Small intestine (tissue), 7 donors: ENCODE data around the gene HTR3B. TPM values are rescaled to one million over a fixed set of nuclear protein-coding genes. Genes with fewer than 3 reads are reported as not detected.

Experiments
- DNase-seq, 2 donors: peaks; one replicate each; pipeline versions ENCODE4 v3.0.0 to v3.0.0-alpha.2; 2013
- FAIRE-seq: peaks from 2 replicates; lab custom pipeline; 2012; peaks lifted over from hg19 to GRCh38; lab: Jason Lieb, UNC
- H3K27ac ChIP-seq, 3 donors: one replicate each; pipeline ENCODE4 v1.5.1; 2013; ENCODE audit warnings: low read length in 2 of 3, mild to moderate bottlenecking in 2 of 3, control low read depth in 1 of 3, inconsistent platforms in 1 of 3, low read depth in 1 of 3, moderate library complexity in 1 of 3
- H3K27me3 ChIP-seq, 3 donors: one replicate each; pipeline ENCODE4 v1.6.1; 2013; ENCODE audit warnings: low read length in 3 of 3, inconsistent platforms in 1 of 3; ENCODE audit not compliant: control insufficient read depth in 3 of 3, insufficient read depth in 3 of 3
- H3K36me3 ChIP-seq, 3 donors: one replicate each; pipeline ENCODE4 v1.6.1; 2013; ENCODE audit warnings: low read length in 3 of 3, inconsistent platforms in 1 of 3, low read depth in 1 of 3, mild to moderate bottlenecking in 1 of 3, moderate library complexity in 1 of 3; ENCODE audit not compliant: control insufficient read depth in 3 of 3, insufficient read depth in 2 of 3
- H3K4me1 ChIP-seq, 3 donors: one replicate each; pipeline ENCODE4 v1.6.1; 2013; ENCODE audit warnings: low read length in 2 of 3, inconsistent platforms in 1 of 3, low read depth in 1 of 3, mild to moderate bottlenecking in 1 of 3, moderate library complexity in 1 of 3; ENCODE audit not compliant: control insufficient read depth in 3 of 3, insufficient read depth in 2 of 3
- H3K4me3 ChIP-seq, 3 donors: one replicate each; pipeline ENCODE4 v1.5.1; 2013; ENCODE audit warnings: low read length in 3 of 3, control low read depth in 1 of 3, inconsistent platforms in 1 of 3, low read depth in 1 of 3, mild to moderate bottlenecking in 1 of 3, moderate library complexity in 1 of 3
- H3K9me3 ChIP-seq, 2 donors: one replicate each; pipeline ENCODE4 v1.6.1; 2013; ENCODE audit warnings: low read depth in 1 of 2, low read length in 1 of 2; ENCODE audit not compliant: control insufficient read depth in 2 of 2, insufficient read depth in 1 of 2
- WGBS, 3 donors: extraction: QIAGEN DNeasy Blood & Tissue Kit; methylation state at CpG; one replicate each; pipeline ENCODE4 v1.1.7; 2013; 5-methylcytosine and 5-hydroxymethylcytosine counted together
- polyA plus RNA-seq, 4 donors: library from polyadenylated mRNA; stranded (reverse) in 3 of 4; unstranded in 1 of 4; fragments of 200-250 nt in 3 of 4; fragments of 120-200 nt in 1 of 4; gene quantifications; one replicate each; pipeline versions ENCODE4 v1.2.1 to v1.2.3, GENCODE V29; 2013
- donor health status: healthy with polysubstance abuse.
- donor health status: control.
- donor health status: control.
- donor health status: Bipolar disorder and iron deficiency.
- donor health status: healthy.

Gene HTR3B
- polyA plus RNA-seq, 4 donors, result 0.39 TPM; not detected in 3

DNA sequence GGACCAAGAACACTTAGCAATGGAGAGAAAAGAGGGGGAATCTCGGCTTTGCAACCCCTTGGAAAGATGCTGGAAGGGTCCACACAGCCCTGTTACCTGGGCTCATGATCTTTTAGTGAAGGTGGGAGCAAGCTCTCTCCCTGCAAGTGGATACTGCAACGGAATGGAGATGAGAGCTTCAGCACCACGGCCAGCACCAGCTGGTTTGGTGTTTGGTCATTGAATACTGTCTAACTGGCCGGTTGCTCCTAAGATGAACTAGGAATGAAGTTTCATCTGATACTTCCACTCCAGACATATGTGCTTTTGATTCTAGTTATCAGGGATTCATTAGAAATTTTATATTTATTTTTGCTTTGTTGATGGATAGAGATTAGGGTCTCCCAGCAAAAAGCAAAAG, 86.6 kb downstream of the HTR3B start:
- H3K27ac ChIP-seq, result no peak overlapping the region
- DNase-seq (peak in 1 of 2 donors; percentile 59), FAIRE-seq (no peak)
- WGBS, 3 donors, result 10 to 13% (median 13%) methylated on average over 4 of the region's 4 CpGs
- peaks cover 0 to 15% (median 0%) of the 10 kb centered on the region in 3 donors for H3K27me3 ChIP-seq
- no peak overlapping the region for H3K4me3 ChIP-seq
- H3K9me3 ChIP-seq, result no peaks in the 10 kb centered on the region
- H3K36me3 ChIP-seq, result no peaks in the 10 kb centered on the region
- H3K4me1 ChIP-seq, result no peaks in the 10 kb centered on the region

DNA sequence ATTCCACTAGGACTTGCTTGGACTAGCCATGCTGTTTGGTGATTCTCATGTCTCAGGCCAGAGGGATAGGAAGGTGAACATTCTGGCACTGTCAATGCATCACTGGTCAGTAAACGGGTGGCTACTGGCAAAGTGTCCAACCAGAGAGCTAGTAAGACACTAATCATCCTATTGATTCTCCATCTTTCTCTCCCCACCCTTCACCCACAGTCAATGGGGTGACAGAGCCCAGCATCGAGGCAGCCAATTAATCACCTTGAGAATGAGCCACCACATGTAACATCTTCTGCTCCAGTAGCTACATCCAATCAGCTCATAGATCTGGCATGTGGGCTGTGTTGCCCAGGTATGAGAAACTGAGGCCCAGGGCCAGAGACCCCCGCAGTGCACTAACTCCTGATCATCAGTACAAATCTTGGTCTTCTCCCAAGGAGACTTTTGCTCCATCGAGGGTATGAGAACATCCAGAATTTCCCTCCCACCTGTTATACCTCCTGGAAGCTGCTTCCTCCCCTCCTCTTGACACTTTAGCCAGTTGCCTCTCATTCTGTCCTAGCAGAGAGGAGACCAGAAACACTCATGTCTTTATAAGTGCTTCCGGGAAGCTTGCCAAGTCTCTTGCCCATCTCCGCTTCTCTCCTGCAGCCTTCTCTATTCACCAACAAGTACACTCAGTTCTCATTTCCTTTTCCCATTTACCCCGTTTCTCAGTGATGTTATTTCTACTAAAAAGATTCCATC, 87.3 kb downstream of the HTR3B start:
- Histone ChIP-seq H3K27ac (no peak overlapping the region), H3K9me3 (no peaks in the 10 kb centered on the region), H3K4me1 (no peaks in the 10 kb centered on the region), H3K4me3 (no peak overlapping the region), H3K27me3 (peaks cover 0 to 11% (median 0%) of the 10 kb centered on the region in 3 donors), H3K36me3 (no peaks in the 10 kb centered on the region)
- FAIRE-seq (no peak), DNase-seq (no peak)
- 59 to 62% (median 59%) methylated on average over 7 of the region's 7 CpGs for WGBS, 3 donors

DNA sequence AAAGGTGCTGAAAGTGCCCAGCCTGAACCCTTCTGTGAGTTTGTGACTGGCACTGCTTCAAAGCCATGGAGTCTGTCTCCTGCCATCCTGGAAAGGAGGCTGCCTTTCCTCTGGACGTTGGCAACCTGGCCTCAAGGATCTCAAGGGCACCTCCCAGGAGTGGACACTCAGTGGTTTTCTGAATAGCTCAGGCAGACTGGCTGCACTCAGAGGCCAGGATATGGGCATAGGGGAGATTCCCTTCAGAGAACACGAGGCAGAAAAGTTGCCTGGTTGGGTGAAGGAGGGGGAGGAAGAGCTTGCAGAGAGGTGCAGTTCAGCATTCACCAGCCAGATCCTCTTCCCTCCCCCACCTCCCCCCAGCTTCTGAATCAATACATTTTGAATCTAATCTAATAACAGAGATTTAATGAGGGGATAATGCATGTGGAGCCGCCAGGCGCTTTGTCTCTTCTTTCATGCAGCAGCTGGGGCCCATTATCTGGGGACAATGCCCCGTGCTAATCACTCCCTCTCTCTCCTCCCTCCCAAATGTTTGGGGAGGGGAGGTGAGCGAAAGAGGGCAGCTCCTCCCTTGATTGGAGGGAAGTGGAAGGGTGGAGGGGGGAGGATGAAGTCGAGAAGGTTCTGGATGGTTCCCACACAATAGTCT, 88.0 kb downstream of the HTR3B start:
- FAIRE-seq (no peak), DNase-seq (no peak)
- Histone ChIP-seq H3K27me3 (peaks cover 0 to 11% (median 0%) of the 10 kb centered on the region in 3 donors), H3K4me3 (no peak overlapping the region), H3K27ac (no peak overlapping the region), H3K36me3 (no peaks in the 10 kb centered on the region), H3K9me3 (no peaks in the 10 kb centered on the region), H3K4me1 (no peaks in the 10 kb centered on the region)
- 16 to 22% (median 17%) methylated on average over 7 of the region's 7 CpGs for WGBS, 3 donors

DNA sequence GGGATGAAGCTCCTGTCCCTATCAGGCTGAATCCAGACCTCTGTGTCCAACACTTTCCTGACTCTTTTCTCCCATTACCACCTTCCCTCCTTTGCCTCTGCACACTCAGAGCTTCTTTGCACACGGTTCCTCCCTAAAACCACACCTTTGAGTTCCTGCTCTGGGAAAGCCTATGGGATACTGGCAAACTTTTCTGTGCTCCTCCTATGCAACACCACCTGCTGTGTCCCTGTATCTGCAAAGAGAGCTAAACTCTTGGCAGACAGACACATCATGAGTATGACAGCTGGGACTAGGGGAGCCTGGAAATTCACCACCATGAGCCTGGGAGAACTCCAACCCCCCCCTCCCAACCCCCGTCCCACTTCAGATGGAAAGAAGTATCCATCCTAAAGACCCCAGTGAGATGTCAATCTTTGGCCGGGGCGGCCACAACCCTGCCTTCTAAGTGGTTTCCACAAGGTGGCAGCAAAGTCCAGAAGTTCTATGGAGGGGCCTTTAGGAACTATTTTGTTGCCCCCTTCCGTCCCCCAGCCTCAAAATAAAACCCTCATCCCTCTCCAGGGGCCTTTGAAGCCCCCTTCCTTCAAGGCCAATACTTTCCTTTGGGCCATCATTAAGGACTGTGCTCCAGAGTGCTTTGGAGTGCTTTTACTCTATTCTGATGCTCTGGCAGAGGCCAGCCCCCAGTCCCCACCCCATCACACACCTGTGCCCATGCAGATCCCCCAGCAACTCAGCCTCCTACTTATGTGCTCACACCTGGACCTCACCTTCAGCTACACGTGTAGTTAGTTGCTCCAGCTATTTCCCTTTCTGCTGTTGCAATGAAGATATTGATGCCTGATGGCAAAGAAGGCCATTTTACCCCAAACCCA, 89.7 kb downstream of the HTR3B start:
- no peaks in the 10 kb centered on the region for H3K36me3 ChIP-seq
- DNase-seq (peak; percentile 12 to 16), FAIRE-seq (no peak)
- H3K4me1 ChIP-seq, result no peaks in the 10 kb centered on the region
- H3K27ac ChIP-seq, result no peak overlapping the region
- H3K9me3 ChIP-seq, result no peaks in the 10 kb centered on the region
- WGBS, 3 donors, result 1 to 5% (median 4%) methylated on average over 6 of the region's 6 CpGs
- H3K4me3 ChIP-seq, result no peak overlapping the region
- H3K27me3 ChIP-seq, result peaks cover 0 to 11% (median 0%) of the 10 kb centered on the region in 3 donors

Other genes with a start within 250 kb of the HTR3B start
- 1 to 10 TPM in 1 of 4 donors, under 1 TPM in 3; 0.37 to 1.1 (median 0.42) TPM for gene TMPRSS5, start 198.5 kb upstream of the HTR3B start, polyA plus RNA-seq
- 10 to 100 TPM in 1 of 4 donors, 1 to 10 TPM in 3; 6.2 to 15.1 (median 8.8) TPM for gene ZW10, start 131.1 kb upstream of the HTR3B start, polyA plus RNA-seq
- gene CLDN25, start 125.0 kb upstream of the HTR3B start, polyA plus RNA-seq, result not detected
- 10 to 100 TPM in 1 of 4 donors, 1 to 10 TPM in 3; 5.1 to 28.9 (median 8.3) TPM for gene USP28, start 29.2 kb upstream of the HTR3B start, polyA plus RNA-seq
- gene HTR3A, start 70.3 kb downstream of the HTR3B start, polyA plus RNA-seq, result 1 to 10 TPM in 1 of 4 donors, under 1 TPM in 1, not detected in 2; 0.06 to 5.7 TPM
- gene ZBTB16, start 154.9 kb downstream of the HTR3B start, polyA plus RNA-seq, result 10 to 100 TPM in 2 of 4 donors, 1 to 10 TPM in 2; 1.5 to 32.4 (median 17.4) TPM